HEK293T (cell line): ENCODE measurements around the gene PRPSAP2.

Experiments used
- BHLHE40 ChIP-seq: fragments of 450-650 bp; IDR thresholded peaks from 2 replicates; pipeline ENCODE4 v1.6.1; 2016; ENCODE audit warnings: mild to moderate bottlenecking, moderate library complexity, borderline replicate concordance
- HDGF ChIP-seq: fragments of 450-650 bp; IDR thresholded peaks from 2 replicates; pipeline ENCODE4 v1.6.1; 2017; ENCODE audit warnings: antibody characterized with exemption, borderline replicate concordance
- TARDBP ChIP-seq: fragments of 450-650 bp; IDR thresholded peaks from 2 replicates; pipeline ENCODE4 v1.6.1; 2016
- ZNF384 ChIP-seq: fragments of 450-650 bp; IDR thresholded peaks from 2 replicates; pipeline ENCODE4 v1.6.1; 2016

GRCh38 chr17:18858567-18859245 is 775 bp downstream of the PRPSAP2 start:
- TF ChIP-seq ZNF384 (no peak), HDGF (no peak), BHLHE40 (no peak), TARDBP (no peak)
